RWPE2 (cell line): Measurements from ENCODE around the gene TMEM135.
"Not testable (repeated sequence)": the region's sequence is repeated elsewhere in the genome, so short reads cannot be mapped to it uniquely, and the experiment has no call there.

Experiments used
- ATAC-seq: fragments of 200-7000 bp; cut with Tn5 transposase; 3 replicates; pipeline ENCODE4 v1.9.1; 2021; ENCODE audit warnings: low read depth
- DNase-seq: peaks from one replicate; pipeline ENCODE4 v3.0.0-alpha.2; 2020; ENCODE audit warnings: low spot score
- H3K27ac ChIP-seq: fragments of 450-650 bp; 2 replicates; pipeline ENCODE4 v1.5.1; 2017; ENCODE audit warnings: mild to moderate bottlenecking; ENCODE audit not compliant: poor library complexity, severe bottlenecking
- H3K27me3 ChIP-seq: fragments of 250-450 bp; sonication (Bioruptor Pico); 2 replicates; pipeline ENCODE4 v1.5.1; 2021; ENCODE audit warnings: mild to moderate bottlenecking, moderate library complexity; ENCODE audit not compliant: insufficient read depth, poor library complexity, severe bottlenecking
- H3K36me3 ChIP-seq: fragments of 250-450 bp; sonication (Bioruptor Pico); 2 replicates; pipeline ENCODE4 v1.5.1; 2020; ENCODE audit warnings: low read depth, mild to moderate bottlenecking, moderate library complexity
- H3K4me1 ChIP-seq: fragments of 250-450 bp; sonication (Bioruptor Pico); 2 replicates; pipeline ENCODE4 v1.5.1; 2021; ENCODE audit warnings: mild to moderate bottlenecking, moderate library complexity; ENCODE audit not compliant: insufficient read depth, poor library complexity, severe bottlenecking
- H3K4me3 ChIP-seq: fragments of 250-450 bp; sonication (Bioruptor Pico); 2 replicates; pipeline ENCODE4 v1.5.1; 2021; ENCODE audit warnings: mild to moderate bottlenecking, moderate library complexity; ENCODE audit not compliant: severe bottlenecking
- H3K9me3 ChIP-seq: fragments of 250-450 bp; sonication (Bioruptor Pico); 2 replicates; pipeline ENCODE4 v1.5.1; 2021; ENCODE audit warnings: mild to moderate bottlenecking, moderate library complexity; ENCODE audit not compliant: severe bottlenecking
- TF ChIP-seq, protein P1 (sequence below): fragments of 450-650 bp; IDR thresholded peaks from one replicate; pipeline ENCODE4 v1.5.1; 2017; ENCODE audit warnings: mild to moderate bottlenecking, moderate library complexity; ENCODE audit not compliant: poor library complexity, severe bottlenecking

TMEM135 gene

DNA sequence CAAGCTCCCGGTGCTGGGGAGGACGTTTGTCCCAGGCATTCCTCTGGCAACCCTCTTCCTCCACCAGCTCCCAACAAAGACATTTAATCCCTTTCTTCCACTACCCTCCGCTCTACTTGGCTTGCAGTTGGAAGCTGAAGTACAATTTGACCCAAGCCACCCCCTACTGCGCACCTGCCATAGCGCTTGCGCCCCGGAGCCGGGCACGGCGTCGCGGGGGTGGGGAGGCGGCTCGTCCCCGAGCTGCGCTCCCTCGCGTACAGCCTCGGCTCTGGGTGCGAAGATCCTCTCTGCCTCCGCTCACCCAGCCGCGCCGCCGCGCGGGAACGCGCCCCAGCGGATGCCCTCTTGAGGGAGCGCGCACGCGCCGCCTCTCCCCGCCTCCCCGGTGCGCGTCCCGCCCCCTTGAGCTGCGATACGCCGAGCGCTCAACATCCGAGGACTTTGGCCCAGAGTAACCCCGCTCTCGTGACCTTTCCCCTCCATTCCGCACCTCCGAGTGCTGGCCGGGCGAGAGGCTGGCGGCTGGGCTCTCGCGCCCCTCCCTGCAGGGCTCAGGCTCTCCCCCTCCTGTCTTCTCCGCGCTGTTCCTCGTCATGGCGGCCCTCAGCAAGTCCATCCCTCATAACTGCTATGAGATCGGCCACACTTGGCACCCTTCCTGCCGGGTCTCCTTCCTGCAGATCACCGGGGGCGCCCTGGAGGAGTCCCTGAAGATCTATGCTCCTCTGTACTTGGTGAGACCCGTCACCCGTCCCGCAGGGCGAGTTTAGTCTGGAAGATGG, at the start of gene TMEM135:
TMEM135 (plus strand) TSS at position 485 of the 785 bp plus-strand sequence; CDS start at position 597, 112 bp downstream.
- H3K27ac ChIP-seq, result peak within 1 kb of the TSS; percentile 64
- H3K4me1 ChIP-seq, result peaks cover 9% of the 10 kb centered on the region
- H3K36me3 ChIP-seq, result no peaks in the 10 kb centered on the region
- peak within 1 kb of the TSS; percentile 54 for H3K4me3 ChIP-seq
- ATAC-seq (peak; percentile 95), DNase-seq (peak; percentile 90)
- H3K9me3 ChIP-seq, result no peaks in the 10 kb centered on the region
- H3K27me3 ChIP-seq, result no peaks in the 10 kb centered on the region
- TF ChIP-seq, protein P1, sequence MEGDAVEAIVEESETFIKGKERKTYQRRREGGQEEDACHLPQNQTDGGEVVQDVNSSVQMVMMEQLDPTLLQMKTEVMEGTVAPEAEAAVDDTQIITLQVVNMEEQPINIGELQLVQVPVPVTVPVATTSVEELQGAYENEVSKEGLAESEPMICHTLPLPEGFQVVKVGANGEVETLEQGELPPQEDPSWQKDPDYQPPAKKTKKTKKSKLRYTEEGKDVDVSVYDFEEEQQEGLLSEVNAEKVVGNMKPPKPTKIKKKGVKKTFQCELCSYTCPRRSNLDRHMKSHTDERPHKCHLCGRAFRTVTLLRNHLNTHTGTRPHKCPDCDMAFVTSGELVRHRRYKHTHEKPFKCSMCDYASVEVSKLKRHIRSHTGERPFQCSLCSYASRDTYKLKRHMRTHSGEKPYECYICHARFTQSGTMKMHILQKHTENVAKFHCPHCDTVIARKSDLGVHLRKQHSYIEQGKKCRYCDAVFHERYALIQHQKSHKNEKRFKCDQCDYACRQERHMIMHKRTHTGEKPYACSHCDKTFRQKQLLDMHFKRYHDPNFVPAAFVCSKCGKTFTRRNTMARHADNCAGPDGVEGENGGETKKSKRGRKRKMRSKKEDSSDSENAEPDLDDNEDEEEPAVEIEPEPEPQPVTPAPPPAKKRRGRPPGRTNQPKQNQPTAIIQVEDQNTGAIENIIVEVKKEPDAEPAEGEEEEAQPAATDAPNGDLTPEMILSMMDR, result peak; percentile 22

DNA sequence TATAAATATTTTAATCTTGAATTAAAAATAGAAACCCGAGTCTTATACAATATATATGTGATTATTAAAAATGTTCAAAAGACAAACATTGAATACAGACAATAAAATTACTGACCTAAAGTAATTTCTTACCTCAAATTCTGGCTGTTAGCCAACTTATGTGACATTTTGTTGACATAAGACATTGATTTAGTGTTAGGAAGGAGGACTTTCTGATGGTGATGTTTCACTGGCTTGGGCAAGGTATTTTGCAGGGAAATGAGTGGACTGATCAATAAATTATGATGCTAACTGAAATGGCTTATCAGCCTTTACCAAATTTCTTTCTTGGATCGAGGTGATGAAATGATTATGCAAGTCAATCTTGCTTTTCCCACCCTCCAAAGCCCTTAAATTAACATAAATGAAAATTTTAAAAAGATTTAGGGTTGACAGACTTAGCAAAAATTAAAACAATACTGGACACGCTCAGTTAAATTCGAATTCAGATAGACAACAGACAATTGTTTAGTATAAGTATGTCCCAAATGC, 49.3 kb upstream of the TMEM135 start:
- no peak overlapping the region for H3K27ac ChIP-seq
- H3K27me3 ChIP-seq, result no peaks in the 10 kb centered on the region
- H3K4me1 ChIP-seq, result peaks cover 12% of the 10 kb centered on the region
- H3K36me3 ChIP-seq, result no peaks in the 10 kb centered on the region
- ATAC-seq, result no peak
- TF ChIP-seq, protein P1, result no peak
- no peak overlapping the region for H3K4me3 ChIP-seq
- no peak for DNase-seq
- no peaks in the 10 kb centered on the region for H3K9me3 ChIP-seq

DNA sequence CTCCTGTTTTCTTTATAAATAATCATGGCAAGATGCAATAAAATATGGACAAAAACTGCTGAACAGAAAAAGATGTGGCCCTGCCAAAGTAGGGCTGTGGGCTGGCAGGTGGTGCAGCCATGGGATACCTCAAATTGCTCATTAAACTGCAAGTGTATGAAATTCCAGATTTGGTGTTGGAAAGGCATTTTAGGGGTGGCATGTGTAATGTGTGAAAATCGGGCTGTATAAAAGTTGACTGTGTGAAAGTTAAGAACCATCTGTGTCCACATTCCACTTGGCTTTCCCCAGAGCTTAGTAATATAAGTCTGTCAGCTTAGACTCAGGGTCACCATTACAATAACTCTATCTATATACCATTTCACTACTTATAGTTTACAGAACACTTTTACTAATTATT, 47.7 kb upstream of the TMEM135 start:
- no peaks in the 10 kb centered on the region for H3K36me3 ChIP-seq
- H3K4me1 ChIP-seq, result peaks cover 12% of the 10 kb centered on the region
- no peak overlapping the region for H3K4me3 ChIP-seq
- no peak for DNase-seq
- TF ChIP-seq, protein P1, result no peak
- H3K27ac ChIP-seq, result no peak overlapping the region
- ATAC-seq, result peak; percentile 45; the same call in 2 of the 3 replicates
- H3K9me3 ChIP-seq, result no peaks in the 10 kb centered on the region
- H3K27me3 ChIP-seq, result no peaks in the 10 kb centered on the region

DNA sequence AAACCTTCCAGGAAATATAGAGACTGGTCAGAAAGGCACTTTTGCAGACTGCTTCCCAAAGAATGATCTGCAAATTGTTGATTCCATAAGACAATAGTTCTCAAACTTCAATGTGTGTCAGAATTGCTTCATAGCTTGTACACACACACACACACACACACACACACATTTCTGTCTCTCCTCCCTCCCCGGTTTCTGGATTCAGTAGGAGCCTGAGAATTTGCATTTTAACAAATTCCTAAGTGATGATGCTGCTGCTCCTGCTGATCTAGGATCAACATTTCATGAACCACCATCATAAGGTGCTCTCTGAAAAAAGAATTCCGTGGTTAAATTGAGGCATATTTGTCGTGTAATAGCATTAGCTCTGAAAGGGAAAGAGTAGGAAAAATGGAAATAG, 47.2 kb upstream of the TMEM135 start:
- ATAC-seq (peak; percentile 36; the same call in 1 of the 3 replicates), DNase-seq (no peak)
- Histone ChIP-seq H3K4me1 (peaks cover 12% of the 10 kb centered on the region), H3K36me3 (no peaks in the 10 kb centered on the region), H3K4me3 (no peak overlapping the region), H3K9me3 (no peaks in the 10 kb centered on the region), H3K27me3 (no peaks in the 10 kb centered on the region), H3K27ac (no peak overlapping the region)
- TF ChIP-seq, protein P1, result no peak

DNA sequence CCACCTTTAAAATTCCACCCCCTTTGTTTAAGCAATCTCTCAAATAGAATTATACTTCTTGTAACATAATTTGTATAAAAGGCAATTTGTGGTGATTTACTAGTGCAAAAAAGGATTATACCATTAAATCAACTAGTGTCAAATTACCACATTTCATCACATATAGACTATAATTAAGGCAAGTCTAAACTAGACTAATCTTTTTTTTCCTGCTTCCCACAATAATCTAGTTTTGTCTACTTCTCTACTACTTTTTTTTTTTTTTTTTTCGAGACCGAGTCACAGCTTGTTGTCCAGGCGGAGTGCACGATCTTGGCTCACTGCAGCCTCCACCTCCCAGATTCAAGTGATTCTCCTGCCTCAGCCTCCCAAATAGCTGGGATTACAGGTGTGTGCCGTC, 46.4 kb upstream of the TMEM135 start:
- Histone ChIP-seq H3K9me3 (no peaks in the 10 kb centered on the region), H3K4me3 (no peak overlapping the region), H3K4me1 (peaks cover 12% of the 10 kb centered on the region), H3K36me3 (no peaks in the 10 kb centered on the region), H3K27me3 (no peaks in the 10 kb centered on the region), H3K27ac (no peak overlapping the region)
- TF ChIP-seq, protein P1, result no peak
- DNase-seq, result no peak
- ATAC-seq, result no peak

DNA sequence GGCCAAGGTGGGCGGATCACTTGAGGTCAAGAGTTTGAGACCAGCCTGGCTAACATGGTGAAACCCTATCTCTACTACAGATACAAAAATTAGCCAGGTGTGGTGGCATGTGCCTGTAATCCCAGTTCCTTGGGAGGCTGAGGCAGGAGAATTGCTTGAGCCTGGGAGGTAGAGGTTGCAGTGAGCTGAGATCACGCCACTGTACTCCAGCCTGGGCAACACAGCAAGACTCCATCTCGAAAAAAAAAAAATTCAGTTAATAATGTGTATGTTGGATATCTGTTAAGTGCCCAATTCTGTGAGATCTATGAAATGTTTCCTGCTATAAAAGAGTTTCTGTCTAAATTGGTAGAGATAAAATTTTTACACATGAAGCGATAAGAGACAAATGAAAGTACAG, 45.4 kb upstream of the TMEM135 start:
- not testable (repeated sequence) for H3K4me3 ChIP-seq, H3K36me3 ChIP-seq, H3K27me3 ChIP-seq, H3K9me3 ChIP-seq, ATAC-seq, H3K27ac ChIP-seq, DNase-seq
- peaks cover 12% of the 10 kb centered on the region for H3K4me1 ChIP-seq
